SK-N-SH treated with all-trans-retinoic acid at 6 μM for 48 hours (cell line): Measurements from ENCODE around the gene GRAMD2A.
A peak's percentile ranks its signal among the peaks of the same experiment; 100 is the strongest.

ENCODE experiments used
- ATAC-seq: fragments of 200-7000 bp; cut with Tn5 transposase; 3 replicates; pipeline ENCODE4 v1.9.1; 2020; ENCODE audit warnings: mild to moderate bottlenecking, moderate library complexity
- ARNTL ChIP-seq: fragments of 450-650 bp; formaldehyde crosslinking; IDR thresholded peaks from 2 replicates; pipeline ENCODE4 v1.5.0; 2020; ENCODE audit warnings: low read depth, mild to moderate bottlenecking, moderate library complexity, borderline replicate concordance
- CSDC2 ChIP-seq: fragments of 250-450 bp; sonication (Bioruptor Pico); IDR thresholded peaks from 2 replicates; pipeline ENCODE4 v1.5.0; 2020; ENCODE audit warnings: mild to moderate bottlenecking, moderate library complexity
- ESRRG ChIP-seq: fragments of 250-450 bp; sonication (Bioruptor Pico); IDR thresholded peaks from 2 replicates; pipeline ENCODE4 v1.6.1; 2021; ENCODE audit warnings: mild to moderate bottlenecking
- ISL1 ChIP-seq: fragments of 250-450 bp; sonication (Bioruptor Pico); IDR thresholded peaks from 2 replicates; pipeline ENCODE4 v2.1.2; 2022; ENCODE audit warnings: mild to moderate bottlenecking, moderate library complexity
- OSR1 ChIP-seq: fragments of 250-450 bp; sonication (Bioruptor Pico); IDR thresholded peaks from 2 replicates; pipeline ENCODE4 v1.8.0; 2022; ENCODE audit warnings: moderate library complexity, mild to moderate bottlenecking, inconsistent platforms
- PPARA ChIP-seq: fragments of 250-450 bp; sonication (Bioruptor Pico); IDR thresholded peaks from 2 replicates; pipeline ENCODE4 v1.5.0; 2020; ENCODE audit warnings: mild to moderate bottlenecking, borderline replicate concordance
- RARB ChIP-seq: fragments of 250-450 bp; sonication (Bioruptor Pico); IDR thresholded peaks from 2 replicates; pipeline ENCODE4 v1.8.0; 2021; ENCODE audit warnings: mild to moderate bottlenecking, moderate library complexity
- SNAI2 ChIP-seq: fragments of 250-450 bp; sonication (Bioruptor Pico); IDR thresholded peaks from 2 replicates; pipeline ENCODE4 v1.5.0; 2020; ENCODE audit warnings: mild to moderate bottlenecking, moderate library complexity
- TCF4 ChIP-seq: fragments of 250-450 bp; sonication (Bioruptor Pico); IDR thresholded peaks from 2 replicates; pipeline ENCODE4 v1.8.0; 2021; ENCODE audit warnings: mild to moderate bottlenecking, moderate library complexity, borderline replicate concordance
- TOX ChIP-seq: fragments of 250-450 bp; sonication (Bioruptor Pico); IDR thresholded peaks from 2 replicates; pipeline ENCODE4 v1.8.0; 2021; ENCODE audit warnings: mild to moderate bottlenecking, moderate library complexity, borderline replicate concordance
- ZC3H10 ChIP-seq: fragments of 250-450 bp; sonication (Bioruptor Pico); IDR thresholded peaks from 2 replicates; pipeline ENCODE4 v1.5.1; 2021; ENCODE audit warnings: mild to moderate bottlenecking, moderate library complexity
- ZFP3 ChIP-seq: fragments of 250-450 bp; sonication (Bioruptor Pico); IDR thresholded peaks from 2 replicates; pipeline ENCODE4 v1.5.0; 2020; ENCODE audit warnings: mild to moderate bottlenecking, moderate library complexity
- ZFP30 ChIP-seq: fragments of 450-650 bp; formaldehyde crosslinking; IDR thresholded peaks from 2 replicates; pipeline ENCODE4 v1.5.0; 2022; ENCODE audit warnings: mild to moderate bottlenecking, moderate library complexity
- ZNF565 ChIP-seq: fragments of 450-650 bp; formaldehyde crosslinking; conservative IDR thresholded peaks from 2 replicates; pipeline ENCODE4 v1.5.0; 2020; ENCODE audit warnings: low read depth, mild to moderate bottlenecking, moderate library complexity
- ZNF70 ChIP-seq: fragments of 450-650 bp; formaldehyde crosslinking; IDR thresholded peaks from 2 replicates; pipeline ENCODE4 v1.5.0; 2020; ENCODE audit warnings: mild to moderate bottlenecking, moderate library complexity
- ZNF8 ChIP-seq: fragments of 450-650 bp; formaldehyde crosslinking; IDR thresholded peaks from 2 replicates; pipeline ENCODE4 v1.5.0; 2020; ENCODE audit warnings: mild to moderate bottlenecking, moderate library complexity
- TF ChIP-seq, protein P1 (sequence below): fragments of 250-450 bp; sonication (Bioruptor Pico); IDR thresholded peaks from 2 replicates; pipeline ENCODE4 v1.5.1; 2021; ENCODE audit warnings: mild to moderate bottlenecking, moderate library complexity
- TF ChIP-seq, protein P2 (sequence below): fragments of 250-450 bp; sonication (Bioruptor Pico); IDR thresholded peaks from 2 replicates; pipeline ENCODE4 v1.8.0; 2020; ENCODE audit warnings: mild to moderate bottlenecking, moderate library complexity, borderline replicate concordance
- TF ChIP-seq, protein P3 (sequence below): fragments of 250-450 bp; sonication (Bioruptor Pico); IDR thresholded peaks from 2 replicates; pipeline ENCODE4 v1.5.0; 2020; ENCODE audit warnings: mild to moderate bottlenecking, moderate library complexity
- TF ChIP-seq, protein P4 (sequence below): fragments of 250-450 bp; sonication (Bioruptor Pico); IDR thresholded peaks from 2 replicates; pipeline ENCODE4 v1.5.1; 2020; ENCODE audit warnings: low read depth, mild to moderate bottlenecking, moderate library complexity
- TF ChIP-seq, protein P5 (sequence below): fragments of 250-450 bp; sonication (Bioruptor Pico); IDR thresholded peaks from 2 replicates; pipeline ENCODE4 v1.8.0; 2021; ENCODE audit warnings: low read depth, mild to moderate bottlenecking, moderate library complexity, borderline replicate concordance

The GRAMD2A gene

DNA sequence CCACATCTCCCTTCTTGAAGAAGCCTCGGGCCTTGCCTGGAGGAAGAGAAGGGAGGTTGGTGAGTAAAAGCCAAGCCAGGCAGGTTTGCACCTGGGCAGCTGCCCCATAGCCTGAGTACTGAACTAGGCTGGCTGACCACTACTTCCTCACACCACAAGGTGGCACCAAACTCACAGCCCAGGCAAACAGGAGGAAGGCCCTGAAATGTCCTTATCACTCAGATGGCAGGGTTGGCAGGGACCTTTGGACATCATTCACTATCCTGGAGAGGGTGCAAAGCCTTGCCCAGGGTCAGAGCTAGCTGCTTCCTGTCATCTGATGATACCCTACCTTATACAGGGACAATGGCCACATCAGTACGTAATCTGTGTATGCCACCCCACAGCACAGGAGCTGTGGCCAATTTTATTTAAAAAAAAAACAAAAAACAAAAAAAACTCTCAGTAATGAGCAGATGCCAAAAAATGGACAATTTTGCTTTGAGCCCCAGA lies 2.2 kb upstream of the GRAMD2A start:
- peak; percentile 54 for ATAC-seq
- TF ChIP-seq ARNTL (CRISPR knock-in tag) (no peak), ISL1 (CRISPR knock-in tag) (no peak), CSDC2 (CRISPR knock-in tag) (no peak), ZNF8 (CRISPR knock-in tag) (no peak), TOX (no peak), ZC3H10 (CRISPR knock-in tag) (no peak), ESRRG (CRISPR knock-in tag) (no peak), ZNF565 (CRISPR knock-in tag) (no peak), TCF4 (no peak), SNAI2 (CRISPR knock-in tag) (no peak), ZFP3 (CRISPR knock-in tag) (no peak), RARB (CRISPR knock-in tag) (no peak)
- TF ChIP-seq, protein P1, sequence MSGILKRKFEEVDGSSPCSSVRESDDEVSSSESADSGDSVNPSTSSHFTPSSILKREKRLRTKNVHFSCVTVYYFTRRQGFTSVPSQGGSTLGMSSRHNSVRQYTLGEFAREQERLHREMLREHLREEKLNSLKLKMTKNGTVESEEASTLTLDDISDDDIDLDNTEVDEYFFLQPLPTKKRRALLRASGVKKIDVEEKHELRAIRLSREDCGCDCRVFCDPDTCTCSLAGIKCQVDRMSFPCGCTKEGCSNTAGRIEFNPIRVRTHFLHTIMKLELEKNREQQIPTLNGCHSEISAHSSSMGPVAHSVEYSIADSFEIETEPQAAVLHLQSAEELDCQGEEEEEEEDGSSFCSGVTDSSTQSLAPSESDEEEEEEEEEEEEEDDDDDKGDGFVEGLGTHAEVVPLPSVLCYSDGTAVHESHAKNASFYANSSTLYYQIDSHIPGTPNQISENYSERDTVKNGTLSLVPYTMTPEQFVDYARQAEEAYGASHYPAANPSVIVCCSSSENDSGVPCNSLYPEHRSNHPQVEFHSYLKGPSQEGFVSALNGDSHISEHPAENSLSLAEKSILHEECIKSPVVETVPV = no peak
- TF ChIP-seq, protein P2, sequence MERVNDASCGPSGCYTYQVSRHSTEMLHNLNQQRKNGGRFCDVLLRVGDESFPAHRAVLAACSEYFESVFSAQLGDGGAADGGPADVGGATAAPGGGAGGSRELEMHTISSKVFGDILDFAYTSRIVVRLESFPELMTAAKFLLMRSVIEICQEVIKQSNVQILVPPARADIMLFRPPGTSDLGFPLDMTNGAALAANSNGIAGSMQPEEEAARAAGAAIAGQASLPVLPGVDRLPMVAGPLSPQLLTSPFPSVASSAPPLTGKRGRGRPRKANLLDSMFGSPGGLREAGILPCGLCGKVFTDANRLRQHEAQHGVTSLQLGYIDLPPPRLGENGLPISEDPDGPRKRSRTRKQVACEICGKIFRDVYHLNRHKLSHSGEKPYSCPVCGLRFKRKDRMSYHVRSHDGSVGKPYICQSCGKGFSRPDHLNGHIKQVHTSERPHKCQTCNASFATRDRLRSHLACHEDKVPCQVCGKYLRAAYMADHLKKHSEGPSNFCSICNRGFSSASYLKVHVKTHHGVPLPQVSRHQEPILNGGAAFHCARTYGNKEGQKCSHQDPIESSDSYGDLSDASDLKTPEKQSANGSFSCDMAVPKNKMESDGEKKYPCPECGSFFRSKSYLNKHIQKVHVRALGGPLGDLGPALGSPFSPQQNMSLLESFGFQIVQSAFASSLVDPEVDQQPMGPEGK (CRISPR knock-in tag) = no peak
- TF ChIP-seq, protein P3, sequence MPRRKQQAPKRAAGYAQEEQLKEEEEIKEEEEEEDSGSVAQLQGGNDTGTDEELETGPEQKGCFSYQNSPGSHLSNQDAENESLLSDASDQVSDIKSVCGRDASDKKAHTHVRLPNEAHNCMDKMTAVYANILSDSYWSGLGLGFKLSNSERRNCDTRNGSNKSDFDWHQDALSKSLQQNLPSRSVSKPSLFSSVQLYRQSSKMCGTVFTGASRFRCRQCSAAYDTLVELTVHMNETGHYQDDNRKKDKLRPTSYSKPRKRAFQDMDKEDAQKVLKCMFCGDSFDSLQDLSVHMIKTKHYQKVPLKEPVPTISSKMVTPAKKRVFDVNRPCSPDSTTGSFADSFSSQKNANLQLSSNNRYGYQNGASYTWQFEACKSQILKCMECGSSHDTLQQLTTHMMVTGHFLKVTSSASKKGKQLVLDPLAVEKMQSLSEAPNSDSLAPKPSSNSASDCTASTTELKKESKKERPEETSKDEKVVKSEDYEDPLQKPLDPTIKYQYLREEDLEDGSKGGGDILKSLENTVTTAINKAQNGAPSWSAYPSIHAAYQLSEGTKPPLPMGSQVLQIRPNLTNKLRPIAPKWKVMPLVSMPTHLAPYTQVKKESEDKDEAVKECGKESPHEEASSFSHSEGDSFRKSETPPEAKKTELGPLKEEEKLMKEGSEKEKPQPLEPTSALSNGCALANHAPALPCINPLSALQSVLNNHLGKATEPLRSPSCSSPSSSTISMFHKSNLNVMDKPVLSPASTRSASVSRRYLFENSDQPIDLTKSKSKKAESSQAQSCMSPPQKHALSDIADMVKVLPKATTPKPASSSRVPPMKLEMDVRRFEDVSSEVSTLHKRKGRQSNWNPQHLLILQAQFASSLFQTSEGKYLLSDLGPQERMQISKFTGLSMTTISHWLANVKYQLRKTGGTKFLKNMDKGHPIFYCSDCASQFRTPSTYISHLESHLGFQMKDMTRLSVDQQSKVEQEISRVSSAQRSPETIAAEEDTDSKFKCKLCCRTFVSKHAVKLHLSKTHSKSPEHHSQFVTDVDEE (CRISPR knock-in tag) = no peak
- TF ChIP-seq, protein P4, sequence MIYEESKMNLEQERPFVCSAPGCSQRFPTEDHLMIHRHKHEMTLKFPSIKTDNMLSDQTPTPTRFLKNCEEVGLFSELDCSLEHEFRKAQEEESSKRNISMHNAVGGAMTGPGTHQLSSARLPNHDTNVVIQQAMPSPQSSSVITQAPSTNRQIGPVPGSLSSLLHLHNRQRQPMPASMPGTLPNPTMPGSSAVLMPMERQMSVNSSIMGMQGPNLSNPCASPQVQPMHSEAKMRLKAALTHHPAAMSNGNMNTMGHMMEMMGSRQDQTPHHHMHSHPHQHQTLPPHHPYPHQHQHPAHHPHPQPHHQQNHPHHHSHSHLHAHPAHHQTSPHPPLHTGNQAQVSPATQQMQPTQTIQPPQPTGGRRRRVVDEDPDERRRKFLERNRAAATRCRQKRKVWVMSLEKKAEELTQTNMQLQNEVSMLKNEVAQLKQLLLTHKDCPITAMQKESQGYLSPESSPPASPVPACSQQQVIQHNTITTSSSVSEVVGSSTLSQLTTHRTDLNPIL (CRISPR knock-in tag) = no peak

DNA sequence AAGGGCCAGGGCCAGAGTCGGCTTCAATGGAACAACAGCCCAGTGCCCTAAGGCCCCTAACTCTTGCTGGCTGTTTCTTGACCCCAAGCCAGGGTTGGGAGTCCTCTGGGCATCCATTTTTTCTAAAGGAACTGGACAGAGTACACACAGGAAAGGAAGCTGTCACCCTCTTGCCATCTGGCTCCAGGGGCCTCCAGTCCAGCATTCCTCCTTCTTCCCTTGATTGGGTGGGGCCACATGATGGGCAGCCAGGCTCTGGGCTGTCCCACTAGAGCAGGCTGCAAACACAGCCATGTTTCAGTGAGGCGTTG lies 1.6 kb upstream of the GRAMD2A start:
- TF ChIP-seq SNAI2 (CRISPR knock-in tag) = no peak
- no peak for TF ChIP-seq ISL1 (CRISPR knock-in tag)
- TF ChIP-seq, protein P5, sequence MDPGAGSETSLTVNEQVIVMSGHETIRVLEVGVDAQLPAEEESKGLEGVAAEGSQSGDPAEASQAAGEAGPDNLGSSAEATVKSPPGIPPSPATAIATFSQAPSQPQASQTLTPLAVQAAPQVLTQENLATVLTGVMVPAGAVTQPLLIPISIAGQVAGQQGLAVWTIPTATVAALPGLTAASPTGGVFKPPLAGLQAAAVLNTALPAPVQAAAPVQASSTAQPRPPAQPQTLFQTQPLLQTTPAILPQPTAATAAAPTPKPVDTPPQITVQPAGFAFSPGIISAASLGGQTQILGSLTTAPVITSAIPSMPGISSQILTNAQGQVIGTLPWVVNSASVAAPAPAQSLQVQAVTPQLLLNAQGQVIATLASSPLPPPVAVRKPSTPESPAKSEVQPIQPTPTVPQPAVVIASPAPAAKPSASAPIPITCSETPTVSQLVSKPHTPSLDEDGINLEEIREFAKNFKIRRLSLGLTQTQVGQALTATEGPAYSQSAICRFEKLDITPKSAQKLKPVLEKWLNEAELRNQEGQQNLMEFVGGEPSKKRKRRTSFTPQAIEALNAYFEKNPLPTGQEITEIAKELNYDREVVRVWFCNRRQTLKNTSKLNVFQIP (CRISPR knock-in tag) = no peak
- no peak for TF ChIP-seq ARNTL (CRISPR knock-in tag)
- no peak for TF ChIP-seq RARB (CRISPR knock-in tag)
- TF ChIP-seq ZNF8 (CRISPR knock-in tag) = no peak
- ATAC-seq = no peak

DNA sequence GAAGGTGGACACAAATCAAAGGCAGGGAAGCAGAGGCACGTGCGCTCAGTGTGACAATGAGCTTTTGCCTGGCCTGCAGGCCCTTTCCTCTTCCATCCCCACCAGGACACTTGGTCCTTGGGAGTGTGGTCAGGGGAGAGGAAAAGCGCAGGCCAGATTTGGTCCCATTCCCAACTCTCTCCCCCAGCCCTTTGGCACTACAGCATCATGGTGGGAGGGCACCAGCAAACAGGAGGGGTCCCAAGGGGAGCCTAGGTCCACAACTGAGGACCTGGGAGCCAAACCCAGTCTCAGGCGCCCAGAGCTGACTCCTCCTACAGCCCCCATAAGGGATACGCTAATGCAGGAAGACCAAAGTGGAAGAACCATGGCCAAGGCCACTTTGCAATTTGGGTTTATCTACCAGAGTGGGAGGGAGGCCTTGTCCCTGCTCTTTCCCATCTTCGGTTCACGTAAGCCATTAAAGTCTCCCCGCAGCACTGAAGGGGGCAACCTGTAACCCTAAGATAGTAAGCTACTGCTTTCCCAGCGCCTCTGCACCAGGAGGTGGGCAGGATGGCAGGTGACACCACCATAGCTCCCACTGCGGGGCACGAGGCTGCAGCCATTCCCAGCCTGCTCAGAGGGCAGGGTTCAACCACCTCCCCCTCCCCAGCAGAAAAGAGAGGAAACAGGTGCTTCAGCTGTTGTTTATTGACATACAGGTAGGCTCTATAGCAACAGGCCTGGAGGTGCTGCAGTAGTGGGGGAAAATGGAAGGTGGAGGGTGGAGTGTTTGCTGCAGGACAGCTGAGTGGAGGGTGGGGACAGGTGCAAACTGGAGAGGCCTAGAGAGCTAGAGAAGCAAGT lies 993 bp upstream of the GRAMD2A start:
- no peak for ATAC-seq
- no peak for TF ChIP-seq OSR1 (CRISPR knock-in tag)
- no peak for TF ChIP-seq ZNF70
- no peak for TF ChIP-seq ZFP30 (CRISPR knock-in tag)
- TF ChIP-seq PPARA (CRISPR knock-in tag) = no peak
- TF ChIP-seq, all 23 proteins: peak for 0
